DMS 273 (cell line): ENCODE results near the gene CARD16.
"Not testable (repeated sequence)": the region's sequence is repeated elsewhere in the genome, so short reads cannot be mapped to it uniquely, and the experiment has no call there.

Experiments
- DNase-seq: peaks from one replicate; lab custom pipeline; 2025; ENCODE audit not compliant: unreplicated experiment; lab: John Stamatoyannopoulos, UW

The CARD16 gene

GRCh38 chr11:105044557-105045524 lies at the start of gene CARD16:
CARD16 (minus strand) TSS chr11:105045335; CDS start chr11:105045297, 38 bp downstream.
- not testable (repeated sequence) for DNase-seq

GRCh38 chr11:105092256-105093239 lies 47.4 kb upstream of the CARD16 start:
- DNase-seq, result no peak

DNA sequence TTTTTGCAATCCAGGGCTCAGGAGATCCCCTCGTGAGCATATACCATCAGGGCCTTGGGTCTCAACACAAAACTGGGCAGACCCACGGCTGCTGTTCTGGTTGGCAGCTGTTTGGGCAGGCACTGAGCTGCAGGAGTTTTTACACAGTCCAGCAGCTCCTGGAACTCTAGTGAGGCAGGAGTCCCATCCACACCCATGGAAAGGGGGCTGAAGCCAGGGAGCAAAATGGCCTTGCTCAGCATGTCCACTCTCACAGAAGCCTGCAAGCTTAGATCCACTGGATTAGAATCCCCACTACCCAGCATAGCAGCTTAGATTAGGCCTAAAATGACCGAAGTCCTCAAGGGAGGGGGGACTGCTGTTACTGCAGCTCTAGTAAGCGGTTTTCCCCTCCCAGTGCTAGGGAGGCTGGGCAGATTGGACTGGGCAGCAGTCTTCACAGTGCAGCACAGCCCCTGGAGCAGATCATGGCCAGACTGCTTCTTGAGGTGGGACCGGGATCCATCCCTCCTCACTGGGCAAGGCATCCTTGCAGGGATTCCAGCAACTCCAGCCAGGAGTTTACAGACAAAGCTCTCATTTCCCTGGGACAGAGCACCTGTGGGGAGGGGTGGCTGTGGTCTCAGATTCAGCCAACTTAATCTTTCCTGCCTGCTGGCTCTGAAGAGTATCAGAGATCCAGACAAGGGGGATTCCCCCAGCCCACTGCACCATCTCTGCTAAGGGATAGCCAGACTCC lies 36.4 kb upstream of the CARD16 start:
- DNase-seq, result no peak

- DNase-seq, result not testable (repeated sequence)
Measured at GRCh38 chr11:105080171-105080906, 35.2 kb upstream of the CARD16 start.

DNA sequence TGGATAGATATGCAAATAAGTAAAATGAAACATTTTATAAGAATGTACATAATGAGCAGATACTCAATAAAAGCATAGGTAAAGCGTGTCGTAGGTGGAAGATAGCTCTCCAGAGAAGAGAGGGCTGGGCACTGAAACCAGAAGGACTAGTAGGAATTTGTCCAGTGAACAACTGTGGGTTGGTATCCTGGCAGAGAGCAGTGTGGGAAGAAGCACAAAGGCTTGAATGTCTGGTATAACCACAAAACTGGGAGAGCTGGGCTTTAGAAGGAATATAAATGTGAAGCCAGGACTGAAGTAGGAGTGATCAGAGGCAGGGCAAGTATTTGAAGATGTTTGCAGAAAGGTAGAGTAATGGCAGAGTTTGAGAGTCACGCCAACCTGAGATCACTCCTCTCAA lies 33.1 kb upstream of the CARD16 start:
- no peak for DNase-seq

DNA sequence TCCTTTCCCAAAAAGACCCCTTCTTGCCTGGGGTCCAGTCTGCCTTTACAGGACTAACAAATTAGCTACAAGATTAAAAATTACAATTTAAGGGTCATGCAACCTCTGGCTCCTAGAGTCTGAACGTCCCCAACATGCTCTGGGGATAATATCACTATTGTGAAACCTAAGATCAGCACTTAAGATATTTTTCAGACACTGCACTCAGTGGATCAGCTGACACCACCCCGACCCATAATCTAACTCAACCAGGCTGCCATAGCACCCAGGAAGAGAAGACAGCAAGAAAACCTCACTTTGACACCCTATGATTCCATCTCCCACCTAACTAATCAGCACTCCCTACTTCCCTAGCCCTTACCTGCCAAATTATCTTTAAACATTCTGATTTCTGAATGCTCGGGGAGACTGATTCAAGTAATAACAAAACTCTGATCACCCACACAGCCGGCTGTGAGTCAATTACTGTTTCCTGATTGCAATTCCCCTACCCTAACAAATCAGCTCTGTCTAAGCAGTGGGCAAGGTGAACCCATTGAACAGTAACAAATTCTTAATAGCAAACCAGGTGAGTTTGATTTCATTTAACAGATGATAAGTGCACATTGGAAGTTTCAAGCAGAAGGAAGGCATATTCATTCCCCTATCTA lies 32.1 kb upstream of the CARD16 start:
- not testable (repeated sequence) for DNase-seq

DNA sequence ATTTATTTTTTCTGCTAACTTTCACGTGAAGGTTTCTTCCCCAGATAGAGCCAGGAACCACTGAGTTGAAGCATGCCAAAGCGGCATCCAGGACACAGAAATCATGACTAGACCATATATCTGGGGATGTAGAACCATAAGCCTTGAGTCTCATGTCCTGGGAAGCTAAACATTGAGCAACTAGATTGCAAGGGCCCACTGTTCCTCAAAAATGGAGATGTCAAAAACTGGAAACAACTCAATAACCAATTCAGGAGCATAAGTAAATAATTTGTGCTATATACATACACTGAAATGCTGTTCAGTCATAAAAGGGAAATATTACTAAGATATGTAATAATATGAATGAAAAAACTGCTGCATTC lies 29.0 kb upstream of the CARD16 start:
- no peak for DNase-seq

- no peak for DNase-seq
Measured at GRCh38 chr11:105073456-105074165, 28.5 kb upstream of the CARD16 start.

DNA sequence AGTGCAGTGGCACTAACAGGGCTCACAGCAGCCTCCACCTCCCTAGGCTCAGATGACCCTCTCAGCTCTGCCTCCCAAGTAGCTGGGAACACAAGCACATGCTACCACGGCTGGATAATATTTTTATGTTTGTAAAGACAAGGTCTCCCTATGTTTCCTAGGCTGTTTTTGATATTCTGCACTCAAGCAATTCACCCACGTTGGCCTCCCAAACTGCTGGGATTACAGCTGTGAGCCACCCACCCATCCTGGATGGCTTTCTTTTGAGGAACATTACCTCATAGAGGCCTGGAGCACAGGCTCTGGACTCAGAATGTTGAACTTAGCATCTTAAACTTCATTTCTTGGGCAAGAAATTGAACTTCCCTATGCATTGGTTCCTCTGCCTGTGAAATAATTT lies 26.9 kb upstream of the CARD16 start:
- not testable (repeated sequence) for DNase-seq

- DNase-seq, result no peak
Measured at GRCh38 chr11:105071089-105071732, 26.1 kb upstream of the CARD16 start.

- DNase-seq, result no peak
Measured at GRCh38 chr11:105070306-105070705, 25.2 kb upstream of the CARD16 start.

- not testable (repeated sequence) for DNase-seq
Measured at GRCh38 chr11:105069749-105070148, 24.6 kb upstream of the CARD16 start.

GRCh38 chr11:105063245-105063941 lies 18.3 kb upstream of the CARD16 start:
- DNase-seq, result not testable (repeated sequence)

DNA sequence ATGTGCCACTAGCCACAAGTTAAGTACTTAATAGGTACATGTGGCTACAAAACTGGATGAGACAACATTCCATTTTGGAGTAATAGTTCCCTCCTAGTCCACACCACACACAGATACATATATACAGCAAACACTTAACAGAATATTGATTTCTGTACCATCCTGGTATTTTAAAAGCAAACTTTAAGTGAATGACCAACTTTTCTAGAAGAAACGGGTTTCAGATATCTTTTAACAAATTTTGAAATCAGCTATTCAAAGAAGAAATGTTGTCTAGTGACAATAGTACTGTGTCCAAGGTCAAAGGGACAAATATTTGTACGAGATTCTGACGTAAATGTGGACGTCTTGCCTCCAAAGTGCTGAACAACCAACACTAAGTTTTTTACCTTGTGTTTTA lies 12.3 kb upstream of the CARD16 start:
- no peak for DNase-seq

DNA sequence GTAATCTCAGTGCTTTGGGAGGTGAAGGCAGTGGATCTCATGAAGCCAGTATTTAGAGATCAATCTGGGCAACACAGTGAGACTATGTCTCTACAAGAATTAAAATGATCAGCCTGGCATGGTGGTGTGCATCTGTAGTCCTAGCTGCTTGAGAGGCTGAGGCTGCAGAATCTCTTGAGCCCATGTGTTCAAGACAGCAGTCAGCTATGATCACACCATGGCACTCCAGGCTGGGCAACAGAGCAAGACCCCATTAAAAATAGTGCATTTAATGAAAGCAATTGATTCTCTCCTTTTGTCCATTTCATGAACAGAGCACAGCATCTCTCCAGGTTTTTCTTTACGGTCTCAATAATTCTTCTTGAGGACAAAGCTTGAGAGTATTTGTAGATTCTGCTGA lies 11.3 kb upstream of the CARD16 start:
- no peak for DNase-seq

DNA sequence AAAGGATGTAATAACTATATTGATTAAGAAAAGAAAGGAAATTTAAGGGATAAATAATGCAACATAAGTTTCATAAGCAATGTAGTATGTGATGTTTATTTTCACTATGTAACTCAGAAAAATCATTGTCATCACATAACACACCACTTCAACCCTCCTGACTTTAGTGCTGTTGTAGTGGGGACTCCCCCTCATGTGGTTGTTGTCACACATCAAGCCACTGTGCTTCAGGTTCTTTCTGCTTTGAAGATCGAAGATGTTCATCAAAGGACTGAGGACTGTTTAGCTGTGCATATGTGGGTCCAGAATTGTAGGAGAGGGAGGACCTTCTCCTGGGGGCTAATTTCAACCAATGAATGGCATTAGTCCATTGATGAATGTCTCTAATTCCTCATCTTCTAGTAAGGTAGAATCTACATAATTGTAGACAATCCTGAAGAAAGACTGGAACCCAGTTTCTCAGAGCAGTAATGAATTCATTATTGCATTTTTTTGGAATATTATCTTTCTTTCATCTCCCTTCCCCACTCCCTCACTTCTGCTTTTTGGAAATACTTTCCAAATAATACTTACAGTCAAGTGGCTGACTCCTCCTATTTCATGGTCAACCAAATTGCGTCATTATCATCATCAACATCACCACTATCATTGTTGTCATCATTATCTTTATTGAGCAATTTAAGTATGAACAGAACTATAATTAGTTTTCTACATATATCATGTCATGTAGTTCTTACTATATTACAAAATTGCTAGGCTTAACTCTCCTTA lies 9.8 kb upstream of the CARD16 start:
- DNase-seq, result no peak

GRCh38 chr11:105052487-105052886 lies 7.4 kb upstream of the CARD16 start:
- no peak for DNase-seq
